Measurements from ENCODE around the gene KDM2B.

KDM2B gene

DNA sequence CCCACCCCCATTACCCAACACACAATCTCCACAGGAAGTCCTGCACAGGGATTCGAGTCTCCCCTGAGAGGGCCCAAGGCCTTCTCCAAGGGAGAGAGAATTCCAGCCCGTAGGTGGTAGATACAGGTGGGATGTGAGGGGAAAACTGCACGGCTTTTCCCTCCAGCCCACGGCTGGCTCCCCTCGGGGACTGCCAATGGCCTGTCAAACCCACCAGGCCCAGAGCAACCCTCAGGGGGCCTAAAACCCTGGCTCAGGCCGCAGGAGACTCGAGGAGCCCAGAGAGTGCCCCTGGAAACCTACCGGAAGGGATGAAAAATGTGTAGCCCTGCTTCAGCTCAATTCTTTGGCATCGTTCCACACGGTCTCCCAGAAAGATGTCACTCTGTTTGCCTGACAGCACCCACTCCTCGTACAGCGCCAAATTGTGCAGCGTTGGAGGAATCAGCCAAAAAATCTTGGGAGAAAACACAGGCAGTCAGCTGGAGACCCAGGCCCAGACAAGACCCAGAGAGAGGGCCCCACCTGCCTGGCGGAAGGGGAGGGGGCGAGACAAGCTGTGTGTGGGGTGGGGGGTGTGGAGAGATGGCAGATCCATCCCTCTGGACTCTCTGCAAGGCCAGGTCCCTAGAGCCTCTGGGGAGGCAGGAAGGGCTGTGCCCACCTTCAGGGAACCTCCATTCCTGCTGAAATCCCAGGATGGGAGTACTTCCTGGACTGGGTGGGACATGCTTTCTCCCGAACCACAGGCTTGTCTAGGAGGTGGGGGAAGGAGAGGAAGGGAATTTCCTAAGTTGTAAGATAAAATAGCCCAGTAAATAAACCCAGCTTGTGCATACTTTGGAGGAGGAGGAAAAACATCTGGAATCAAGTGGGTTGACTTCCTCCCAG is 48.1 kb downstream of the KDM2B start:
- TF ChIP-seq, protein P1, sequence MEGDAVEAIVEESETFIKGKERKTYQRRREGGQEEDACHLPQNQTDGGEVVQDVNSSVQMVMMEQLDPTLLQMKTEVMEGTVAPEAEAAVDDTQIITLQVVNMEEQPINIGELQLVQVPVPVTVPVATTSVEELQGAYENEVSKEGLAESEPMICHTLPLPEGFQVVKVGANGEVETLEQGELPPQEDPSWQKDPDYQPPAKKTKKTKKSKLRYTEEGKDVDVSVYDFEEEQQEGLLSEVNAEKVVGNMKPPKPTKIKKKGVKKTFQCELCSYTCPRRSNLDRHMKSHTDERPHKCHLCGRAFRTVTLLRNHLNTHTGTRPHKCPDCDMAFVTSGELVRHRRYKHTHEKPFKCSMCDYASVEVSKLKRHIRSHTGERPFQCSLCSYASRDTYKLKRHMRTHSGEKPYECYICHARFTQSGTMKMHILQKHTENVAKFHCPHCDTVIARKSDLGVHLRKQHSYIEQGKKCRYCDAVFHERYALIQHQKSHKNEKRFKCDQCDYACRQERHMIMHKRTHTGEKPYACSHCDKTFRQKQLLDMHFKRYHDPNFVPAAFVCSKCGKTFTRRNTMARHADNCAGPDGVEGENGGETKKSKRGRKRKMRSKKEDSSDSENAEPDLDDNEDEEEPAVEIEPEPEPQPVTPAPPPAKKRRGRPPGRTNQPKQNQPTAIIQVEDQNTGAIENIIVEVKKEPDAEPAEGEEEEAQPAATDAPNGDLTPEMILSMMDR (IDR thresholded peaks at IDR 0.05; ENCODE audit: low read depth, low read length, poor library complexity, severe bottlenecking): no peak
- no peak for TF ChIP-seq EZH2phosphoT487 (IDR thresholded peaks at IDR 0.05; ENCODE audit: borderline replicate concordance, low read length)
- Histone ChIP-seq H3K27ac (ENCODE audit: low read depth, low read length) (no peak overlapping the region), H3K9me2 (replicated peaks; ENCODE audit: control insufficient read depth, low read length) (no peaks in the 10 kb centered on the region), H3K4me3 (ENCODE audit: low read length) (no peak overlapping the region), H3K4me2 (ENCODE audit: low read length) (no peak overlapping the region), H3K36me3 (ENCODE audit: control insufficient read depth, low read length) (peaks cover 41% of the 10 kb centered on the region), H3K27me3 (ENCODE audit: control insufficient read depth, low read length) (no peaks in the 10 kb centered on the region), H3K9me3 (ENCODE audit: control insufficient read depth, insufficient read depth, low read length) (no peaks in the 10 kb centered on the region), H3F3A (ENCODE audit: control insufficient read depth, insufficient read depth) (peaks cover 14% of the 10 kb centered on the region), H3K79me2 (ENCODE audit: control insufficient read depth, low read length) (peaks cover 13% of the 10 kb centered on the region), H3K4me1 (ENCODE audit: control insufficient read depth, low read length) (peaks cover 53% of the 10 kb centered on the region), H4K20me1 (ENCODE audit: control insufficient read depth, insufficient read depth, low read depth, low read length) (no peaks in the 10 kb centered on the region)

DNA sequence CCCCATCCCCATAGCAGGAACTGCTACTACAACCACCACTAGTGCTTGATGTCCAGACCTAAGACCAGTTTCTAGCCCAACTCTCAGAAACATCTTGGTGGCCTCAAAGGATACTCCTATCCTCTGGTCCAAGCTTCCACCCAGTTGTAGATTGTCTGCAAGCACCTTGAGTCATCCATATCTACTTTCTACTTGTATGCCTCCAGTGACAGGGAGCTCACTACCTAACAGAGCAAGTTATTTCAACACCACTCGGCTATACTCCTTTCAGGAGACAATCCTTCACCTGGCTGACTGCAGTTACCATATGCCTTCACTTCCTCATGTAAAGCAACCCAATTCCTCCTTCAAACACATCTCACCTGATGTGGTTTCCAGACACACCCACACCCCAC is 49.5 kb downstream of the KDM2B start:
- no peaks in the 10 kb centered on the region for H3K9me2 ChIP-seq (replicated peaks; ENCODE audit: control insufficient read depth, low read length)

DNA sequence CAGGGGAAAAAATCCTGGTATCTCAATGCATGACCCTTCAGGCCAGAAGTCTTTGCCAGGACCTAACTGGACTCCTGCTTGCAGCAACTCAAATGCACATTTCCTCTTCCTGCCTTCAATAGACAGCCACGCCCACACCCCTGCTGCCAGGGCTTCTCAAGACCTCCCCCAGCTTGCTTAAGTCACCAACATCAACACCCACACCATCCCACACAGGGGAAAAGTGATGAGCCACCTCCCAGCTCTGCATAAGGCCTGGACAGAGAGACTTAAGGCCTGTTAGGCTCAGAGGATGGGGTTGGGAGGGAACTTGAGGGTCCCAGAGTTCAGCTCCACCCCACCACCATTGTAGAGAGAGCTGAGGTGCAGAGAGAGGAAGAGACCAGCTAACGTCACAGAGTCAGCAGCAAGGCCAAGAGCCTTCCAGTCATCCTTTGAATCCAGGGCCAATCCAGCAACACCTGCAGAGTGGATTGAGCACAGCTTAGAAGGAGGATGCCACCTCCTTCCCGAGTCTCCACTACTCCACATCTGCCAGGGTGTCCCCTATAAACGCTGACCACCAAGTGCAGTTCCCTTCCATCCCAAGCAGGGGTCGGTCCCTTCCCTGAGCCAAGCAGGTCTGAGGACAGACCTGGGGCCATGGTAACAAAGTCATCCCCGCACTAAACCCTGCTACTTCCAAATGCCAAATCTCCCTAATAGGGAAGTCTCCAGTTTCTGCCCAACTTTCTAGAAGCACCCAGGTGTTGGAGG is 50.0 kb downstream of the KDM2B start:
- no peaks in the 10 kb centered on the region for H3K9me3 ChIP-seq (ENCODE audit: control insufficient read depth, insufficient read depth, low read length)
- TF ChIP-seq, protein P1 (IDR thresholded peaks at IDR 0.05; ENCODE audit: low read depth, low read length, poor library complexity, severe bottlenecking): no peak
- no peak for TF ChIP-seq EZH2phosphoT487 (IDR thresholded peaks at IDR 0.05; ENCODE audit: borderline replicate concordance, low read length)
- H3K4me1 ChIP-seq (ENCODE audit: control insufficient read depth, low read length): peaks cover 37% of the 10 kb centered on the region
- H4K20me1 ChIP-seq (ENCODE audit: control insufficient read depth, insufficient read depth, low read depth, low read length): no peaks in the 10 kb centered on the region
- H3K27ac ChIP-seq (ENCODE audit: low read depth, low read length): peak overlapping the region; percentile 40
- peaks cover 12% of the 10 kb centered on the region; the same call in 1 of the 2 replicates for H3F3A ChIP-seq (ENCODE audit: control insufficient read depth, insufficient read depth)
- no peaks in the 10 kb centered on the region for H3K27me3 ChIP-seq (ENCODE audit: control insufficient read depth, low read length)
- peaks cover 10% of the 10 kb centered on the region for H3K79me2 ChIP-seq (ENCODE audit: control insufficient read depth, low read length)
- H3K4me3 ChIP-seq (ENCODE audit: low read length): peak overlapping the region; percentile 45
- H3K9me2 ChIP-seq (replicated peaks; ENCODE audit: control insufficient read depth, low read length): no peaks in the 10 kb centered on the region
- peaks cover 43% of the 10 kb centered on the region for H3K36me3 ChIP-seq (ENCODE audit: control insufficient read depth, low read length)
- peak overlapping the region; percentile 64 for H3K4me2 ChIP-seq (ENCODE audit: low read length)

More for the DNA sequence above, 49.5 kb downstream of the KDM2B start:
- Histone ChIP-seq H3K4me3 (ENCODE audit: low read length) (no peak overlapping the region; the same call in 1 of the 2 replicates), H3K27ac (ENCODE audit: low read depth, low read length) (no peak overlapping the region), H3K79me2 (ENCODE audit: control insufficient read depth, low read length) (peaks cover 13% of the 10 kb centered on the region), H3K9me3 (ENCODE audit: control insufficient read depth, insufficient read depth, low read length) (no peaks in the 10 kb centered on the region), H3K4me2 (ENCODE audit: low read length) (peak overlapping the region; percentile 64; the same call in 1 of the 2 replicates), H3F3A (ENCODE audit: control insufficient read depth, insufficient read depth) (peaks cover 11% of the 10 kb centered on the region; the same call in 1 of the 2 replicates), H3K27me3 (ENCODE audit: control insufficient read depth, low read length) (no peaks in the 10 kb centered on the region), H3K4me1 (ENCODE audit: control insufficient read depth, low read length) (peaks cover 43% of the 10 kb centered on the region), H4K20me1 (ENCODE audit: control insufficient read depth, insufficient read depth, low read depth, low read length) (no peaks in the 10 kb centered on the region), H3K36me3 (ENCODE audit: control insufficient read depth, low read length) (peaks cover 43% of the 10 kb centered on the region)
- no peak for TF ChIP-seq EZH2phosphoT487 (IDR thresholded peaks at IDR 0.05; ENCODE audit: borderline replicate concordance, low read length)
- TF ChIP-seq, protein P1 (IDR thresholded peaks at IDR 0.05; ENCODE audit: low read depth, low read length, poor library complexity, severe bottlenecking): no peak

All from DOHH2 (cell line).